Gastroesophageal sphincter (tissue), 4 donors: ENCODE results near the gene SINHCAF. TPM values are rescaled to one million over a fixed set of nuclear protein-coding genes. Genes with fewer than 3 reads are reported as not detected.
"Not testable (repeated sequence)": the region's sequence is repeated elsewhere in the genome, so short reads cannot be mapped to it uniquely, and the experiment has no call there.

Experiments
- ATAC-seq: fragments of 150-250 bp; one replicate; pipeline ENCODE4 v1.9.1; 2016; ENCODE audit warnings: mild to moderate bottlenecking, moderate library complexity
- H3K27ac ChIP-seq, 4 donors: fragments of 200-600 bp; sonication (generic) in 3 of 4; 1 replicate in 3 of 4; 2 replicates in 1 of 4; pipeline ENCODE4 v1.5.1; 2016 to 2019
- H3K27me3 ChIP-seq: fragments of 200-600 bp; sonication (generic); one replicate; pipeline ENCODE4 v1.5.1; 2019
- H3K36me3 ChIP-seq, 2 donors: fragments of 200-600 bp; sonication (generic); one replicate each; pipeline ENCODE4 v1.5.1; 2019; ENCODE audit warnings: control low read depth in 1 of 2
- H3K4me1 ChIP-seq, 3 donors: fragments of 200-600 bp; sonication (generic); 1 replicate in 2 of 3; 2 replicates in 1 of 3; pipeline ENCODE4 v1.5.1; 2016 to 2019; ENCODE audit warnings: control low read depth in 2 of 3
- H3K4me3 ChIP-seq, 2 donors: fragments of 200-600 bp; sonication (generic); one replicate each; pipeline ENCODE4 v1.5.1; 2019; ENCODE audit warnings: mild to moderate bottlenecking in 1 of 2, moderate library complexity in 1 of 2
- H3K9me3 ChIP-seq, 3 donors: fragments of 200-600 bp; sonication (generic); one replicate each; pipeline ENCODE4 v1.5.1; 2017 to 2019; ENCODE audit warnings: control low read depth in 2 of 3
- EP300 ChIP-seq: sonication (generic); formaldehyde crosslinking; IDR thresholded peaks from one replicate; pipeline ENCODE4 v1.6.1; 2017; ENCODE audit warnings: antibody characterized with exemption, mild to moderate bottlenecking
- POLR2A ChIP-seq, 2 donors: fragments of 450-650 bp; IDR thresholded peaks; one replicate each; pipeline ENCODE4 v1.6.1; 2017; ENCODE audit warnings: antibody characterized with exemption in 2 of 2, mild to moderate bottlenecking in 2 of 2, moderate library complexity in 1 of 2
- POLR2AphosphoS5 ChIP-seq: sonication (generic); formaldehyde crosslinking; IDR thresholded peaks from one replicate; pipeline ENCODE4 v1.6.1; 2017; ENCODE audit warnings: antibody characterized with exemption
- WGBS, 2 donors: methylation state at CpG; one replicate each; pipeline ENCODE4 v1.1.5; 2018; ENCODE audit warnings: low coverage in 1 of 2; 5-methylcytosine and 5-hydroxymethylcytosine counted together
- total RNA-seq, 4 donors: library from RNA; depleted of rRNA; stranded (reverse); fragments of >200 nt; gene quantifications; one replicate each; pipeline ENCODE4 v1.1.0, GENCODE V29; 2016
- TF ChIP-seq, protein P1 (sequence below), 4 experiments: fragments of 200-600 bp in 2 of 4; fragments of 450-650 bp in 2 of 4; sonication (generic) in 1 of 4; IDR thresholded peaks; one replicate each; pipeline ENCODE4 v1.5.1; 2017 to 2019; ENCODE audit warnings: antibody characterized with exemption in 4 of 4, mild to moderate bottlenecking in 2 of 4, moderate library complexity in 2 of 4

The SINHCAF gene
- total RNA-seq, 4 donors from 2014 or later = 21.7 to 67.8 (median 25.8) TPM

DNA sequence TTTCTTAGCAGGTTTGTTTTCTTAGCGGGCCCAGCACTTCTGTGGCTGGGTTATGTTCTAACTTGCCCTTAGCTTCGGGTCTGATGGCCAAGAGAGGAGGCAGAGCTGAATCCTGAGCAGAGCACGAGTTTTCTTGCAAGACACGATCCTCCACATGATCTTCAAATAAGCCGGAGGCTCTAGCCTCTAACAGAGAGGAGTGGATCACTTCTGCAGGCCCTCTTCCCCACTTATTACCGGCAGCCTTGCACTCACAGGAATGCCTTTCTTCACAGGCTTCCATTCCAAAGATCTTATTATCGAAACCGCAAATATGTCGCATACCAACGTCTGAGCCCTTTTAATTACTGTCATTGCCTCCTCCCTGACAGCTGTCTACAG lies 79.5 kb downstream of the SINHCAF start:
- TF ChIP-seq POLR2A (IDR thresholded peaks at IDR 0.05) (no peak), POLR2AphosphoS5 (no peak), EP300 (no peak)
- TF ChIP-seq, protein P1, sequence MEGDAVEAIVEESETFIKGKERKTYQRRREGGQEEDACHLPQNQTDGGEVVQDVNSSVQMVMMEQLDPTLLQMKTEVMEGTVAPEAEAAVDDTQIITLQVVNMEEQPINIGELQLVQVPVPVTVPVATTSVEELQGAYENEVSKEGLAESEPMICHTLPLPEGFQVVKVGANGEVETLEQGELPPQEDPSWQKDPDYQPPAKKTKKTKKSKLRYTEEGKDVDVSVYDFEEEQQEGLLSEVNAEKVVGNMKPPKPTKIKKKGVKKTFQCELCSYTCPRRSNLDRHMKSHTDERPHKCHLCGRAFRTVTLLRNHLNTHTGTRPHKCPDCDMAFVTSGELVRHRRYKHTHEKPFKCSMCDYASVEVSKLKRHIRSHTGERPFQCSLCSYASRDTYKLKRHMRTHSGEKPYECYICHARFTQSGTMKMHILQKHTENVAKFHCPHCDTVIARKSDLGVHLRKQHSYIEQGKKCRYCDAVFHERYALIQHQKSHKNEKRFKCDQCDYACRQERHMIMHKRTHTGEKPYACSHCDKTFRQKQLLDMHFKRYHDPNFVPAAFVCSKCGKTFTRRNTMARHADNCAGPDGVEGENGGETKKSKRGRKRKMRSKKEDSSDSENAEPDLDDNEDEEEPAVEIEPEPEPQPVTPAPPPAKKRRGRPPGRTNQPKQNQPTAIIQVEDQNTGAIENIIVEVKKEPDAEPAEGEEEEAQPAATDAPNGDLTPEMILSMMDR (IDR thresholded peaks at IDR 0.05) = no peak
- ATAC-seq = no peak
- no peak overlapping the region for H3K27ac ChIP-seq
- H3K4me1 ChIP-seq = no peaks in the 10 kb centered on the region
- 84 to 89% methylated on average over 4 to 9 of the region's 10 CpGs for WGBS, 2 donors
- H3K27me3 ChIP-seq = peaks cover 11% of the 10 kb centered on the region
- no peak overlapping the region for H3K4me3 ChIP-seq
- H3K9me3 ChIP-seq = no peaks in the 10 kb centered on the region
- no peaks in the 10 kb centered on the region for H3K36me3 ChIP-seq

DNA sequence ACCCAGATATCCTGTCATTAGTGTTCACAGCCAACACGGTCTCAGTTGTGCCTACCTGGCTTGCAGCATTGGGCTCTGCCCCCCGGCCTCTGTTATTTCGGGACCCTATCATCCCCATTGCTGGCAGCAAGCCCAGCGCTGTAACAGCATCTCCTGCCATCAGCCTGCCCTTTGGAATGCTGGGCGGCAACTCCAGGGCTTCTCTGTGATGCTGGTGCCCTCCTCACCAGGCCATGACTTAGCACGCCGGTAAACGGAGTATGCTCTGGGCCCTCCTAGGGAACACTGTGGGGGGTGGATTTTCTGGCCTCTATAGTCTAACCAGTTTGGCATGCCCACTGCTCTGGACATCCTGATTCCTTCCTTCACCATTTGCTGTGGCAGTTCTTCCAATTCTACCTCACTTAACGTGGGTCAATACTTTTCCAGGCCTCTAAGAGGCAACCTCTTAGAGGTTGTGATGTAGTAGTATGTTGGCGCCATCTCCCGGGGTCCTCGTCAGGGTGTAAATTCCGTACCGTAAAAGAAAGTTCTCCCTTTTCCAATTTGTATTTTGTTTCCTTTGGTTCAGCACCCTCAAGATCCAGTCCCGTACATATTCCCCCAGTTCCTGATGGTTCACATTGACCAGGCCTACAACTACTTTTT lies 80.0 kb downstream of the SINHCAF start:
- ATAC-seq = no peak
- 72 to 81% methylated on average over 8 to 9 of the region's 15 CpGs for WGBS, 2 donors
- TF ChIP-seq POLR2A (IDR thresholded peaks at IDR 0.05) (no peak), EP300 (no peak), POLR2AphosphoS5 (no peak)
- TF ChIP-seq, protein P1 (IDR thresholded peaks at IDR 0.05) = no peak

DNA sequence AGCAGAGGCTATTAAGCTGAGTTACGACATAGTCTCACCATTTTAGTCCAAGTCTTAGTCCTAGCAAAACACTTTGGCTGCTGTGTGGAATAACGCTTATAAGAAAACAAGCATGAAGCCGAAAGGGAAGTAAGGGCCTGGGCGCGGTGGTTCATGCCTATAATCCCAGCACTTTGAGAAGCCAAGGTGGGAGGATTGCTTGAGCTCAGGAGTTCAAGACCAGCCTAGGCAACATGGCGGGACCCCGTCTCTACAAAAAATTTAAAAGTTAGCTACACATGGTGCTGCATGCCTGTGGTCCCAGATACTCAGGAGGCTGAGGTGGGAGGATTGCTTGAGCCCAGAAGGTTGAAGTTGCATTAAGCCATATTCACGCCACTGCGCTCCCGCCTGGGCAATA lies 83.5 kb downstream of the SINHCAF start:
- not testable (repeated sequence) for H3K27ac ChIP-seq, H3K4me1 ChIP-seq, ATAC-seq, H3K36me3 ChIP-seq, H3K9me3 ChIP-seq, H3K4me3 ChIP-seq
- 85% methylated on average over 4 of the region's 10 CpGs; no CpG with 5 or more reads in 1 of the 2 donors for WGBS, 2 donors
- H3K27me3 ChIP-seq = peaks cover 31% of the 10 kb centered on the region

More for the DNA sequence above, 80.0 kb downstream of the SINHCAF start:
- Histone ChIP-seq H3K27ac (no peak overlapping the region), H3K9me3 (no peaks in the 10 kb centered on the region), H3K27me3 (peaks cover 13% of the 10 kb centered on the region), H3K36me3 (no peaks in the 10 kb centered on the region), H3K4me3 (no peak overlapping the region), H3K4me1 (no peaks in the 10 kb centered on the region)

DNA sequence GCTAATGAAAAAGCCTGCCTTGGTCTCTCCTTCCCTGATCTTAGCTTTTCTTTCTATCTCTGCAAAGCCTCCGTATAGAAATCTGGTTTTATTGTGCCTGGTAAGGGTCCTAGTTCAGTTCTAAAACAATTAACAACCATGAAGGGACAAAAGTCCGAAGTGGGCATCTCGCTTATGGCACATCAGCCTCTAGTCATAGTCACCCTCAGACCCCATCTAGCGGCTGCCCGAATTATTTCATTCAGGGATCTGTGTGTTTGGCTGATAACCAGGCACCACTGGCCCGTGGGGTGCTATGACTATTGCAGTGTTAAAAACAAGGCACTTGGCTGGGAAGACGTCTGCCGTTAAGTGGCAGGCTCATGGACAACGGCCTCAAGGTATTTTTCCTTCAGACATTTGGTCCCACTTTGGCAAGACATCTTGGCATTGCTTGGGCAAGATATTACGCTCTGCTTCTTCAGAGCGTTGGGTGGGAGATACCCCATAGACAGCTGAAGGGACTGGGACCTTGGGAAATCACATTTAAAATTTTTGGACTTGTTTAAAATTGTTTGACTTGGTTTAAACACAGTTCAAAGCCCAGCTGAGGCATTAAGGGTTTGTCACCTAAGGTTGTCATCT lies 87.1 kb downstream of the SINHCAF start:
- H3K36me3 ChIP-seq = no peaks in the 10 kb centered on the region
- peak overlapping the region in 1 of 2 donors; percentile 18 for H3K4me3 ChIP-seq
- ATAC-seq = peak; percentile 53
- 2 to 24% methylated on average over 7 to 9 of the region's 11 CpGs for WGBS, 2 donors
- no peak for TF ChIP-seq EP300
- TF ChIP-seq POLR2AphosphoS5 = no peak
- TF ChIP-seq, protein P1 (IDR thresholded peaks at IDR 0.05) = peak in 3 of 4 experiments; percentile 50 to 61 (median 55)
- no peak for TF ChIP-seq POLR2A (IDR thresholded peaks at IDR 0.05)
- peaks cover 0 to 7% (median 0%) of the 10 kb centered on the region in 3 donors for H3K4me1 ChIP-seq
- no peaks in the 10 kb centered on the region for H3K9me3 ChIP-seq
- H3K27ac ChIP-seq = no peak overlapping the region
- H3K27me3 ChIP-seq = peaks cover 50% of the 10 kb centered on the region

DNA sequence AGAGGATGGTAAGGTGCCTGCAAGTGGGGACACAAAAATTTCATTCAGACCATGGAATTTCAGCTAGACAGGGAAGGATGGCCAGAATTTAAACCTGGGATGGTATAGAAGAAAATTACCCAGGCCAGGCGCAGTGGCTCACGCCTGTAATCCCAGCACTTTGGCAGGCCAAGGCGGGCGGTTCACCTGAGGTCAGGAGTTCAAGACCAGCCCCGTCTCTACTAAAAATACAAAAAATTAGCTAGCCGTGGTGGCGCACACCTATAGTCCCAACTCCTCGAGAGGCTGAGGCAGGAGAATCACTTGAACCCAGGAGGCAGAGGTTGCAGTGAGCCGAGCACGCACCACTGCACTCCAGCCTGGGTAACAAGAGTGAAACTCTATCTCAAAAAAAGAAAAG lies 87.6 kb downstream of the SINHCAF start:
- Histone ChIP-seq H3K27me3 (peaks cover 53% of the 10 kb centered on the region), H3K4me3 (peak overlapping the region in 1 of 2 donors; percentile 18)
- WGBS, 2 donors = 71 to 74% methylated on average over 6 to 8 of the region's 10 CpGs
- not testable (repeated sequence) for ATAC-seq, H3K9me3 ChIP-seq, H3K27ac ChIP-seq, H3K36me3 ChIP-seq, H3K4me1 ChIP-seq

DNA sequence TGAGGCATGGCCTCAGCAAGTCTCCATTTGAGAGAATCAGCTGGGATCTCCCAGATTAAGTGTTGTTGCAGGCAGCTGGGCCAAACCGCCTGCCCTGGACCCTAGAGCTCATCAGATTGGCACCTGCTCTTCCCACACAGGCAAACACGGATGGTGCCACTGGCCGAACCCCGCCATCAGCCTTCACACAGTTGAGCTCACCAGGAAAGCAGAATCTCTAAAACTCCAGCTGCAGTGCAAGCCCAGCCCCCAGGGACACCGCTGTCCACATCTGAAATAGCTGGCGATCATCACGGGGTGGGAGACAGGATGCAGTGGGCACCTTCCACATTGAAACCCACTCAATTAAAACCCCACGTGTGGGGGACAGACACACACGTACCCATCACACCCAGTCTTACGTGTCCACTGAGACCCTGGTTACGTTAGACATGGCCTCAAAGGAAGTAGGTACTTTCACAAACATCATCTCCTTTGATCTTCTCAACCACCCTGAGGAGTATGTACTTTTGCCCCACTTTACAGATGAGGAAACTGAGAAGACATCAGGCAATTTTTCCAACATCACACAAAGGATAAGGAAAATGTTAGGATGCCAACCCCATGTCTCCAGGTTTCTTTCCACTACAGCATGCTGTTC lies 88.8 kb downstream of the SINHCAF start:
- WGBS, 2 donors = 80 to 88% methylated on average over 2 to 3 of the region's 11 CpGs
- Histone ChIP-seq H3K27me3 (peaks cover 53% of the 10 kb centered on the region), H3K27ac (no peak overlapping the region), H3K4me1 (peaks cover 0 to 7% (median 0%) of the 10 kb centered on the region in 3 donors), H3K9me3 (no peaks in the 10 kb centered on the region), H3K36me3 (no peaks in the 10 kb centered on the region), H3K4me3 (no peak overlapping the region)
- no peak for ATAC-seq
- TF ChIP-seq EP300 (no peak), POLR2AphosphoS5 (no peak), POLR2A (IDR thresholded peaks at IDR 0.05) (no peak)
- TF ChIP-seq, protein P1 (IDR thresholded peaks at IDR 0.05) = no peak
